Upper lobe of left lung (tissue), 6 donors: Measurements from ENCODE around the gene AKAP3. TPM values are rescaled to one million over a fixed set of nuclear protein-coding genes. Genes with fewer than 3 reads are reported as not detected.

Experiments
- ATAC-seq, 2 donors: fragments of 200-7000 bp; cut with Tn5 transposase; one replicate each; pipeline ENCODE4 v1.9.1; 2022; ENCODE audit warnings: mild to moderate bottlenecking in 2 of 2, moderate library complexity in 2 of 2; ENCODE audit not compliant: low FRiP score in 2 of 2
- DNase-seq, 2 donors: peaks; one replicate each; pipeline ENCODE4 v3.0.0-alpha.2; 2019 to 2020
- H3K27ac ChIP-seq, 4 donors: fragments of 200-600 bp; sonication (generic); one replicate each; pipeline ENCODE4 v1.5.1; 2016 to 2019
- H3K27me3 ChIP-seq, 4 donors: fragments of 200-600 bp; sonication (generic); one replicate each; pipeline ENCODE4 v1.5.1; 2017 to 2019
- H3K36me3 ChIP-seq, 4 donors: fragments of 200-600 bp; sonication (generic); one replicate each; pipeline ENCODE4 v1.5.1; 2016 to 2019
- H3K4me1 ChIP-seq, 4 donors: fragments of 200-600 bp; sonication (generic); one replicate each; pipeline ENCODE4 v1.5.1; 2018 to 2019
- H3K4me3 ChIP-seq, 4 donors: fragments of 200-600 bp; sonication (generic); one replicate each; pipeline ENCODE4 v1.5.1; 2017 to 2019; ENCODE audit warnings: mild to moderate bottlenecking in 2 of 4, moderate library complexity in 1 of 4
- H3K9me3 ChIP-seq, 4 donors: fragments of 200-600 bp; sonication (generic); one replicate each; pipeline ENCODE4 v1.5.1; 2018 to 2019
- CTCF ChIP-seq, 6 experiments: fragments of 450-650 bp in 4 of 6; fragments of 200-600 bp in 2 of 6; sonication (generic) in 2 of 6; IDR thresholded peaks; one replicate each; pipeline ENCODE4 v1.5.1; 2016 to 2019; ENCODE audit warnings: antibody characterized with exemption in 6 of 6
- EP300 ChIP-seq, 4 donors: sonication (generic); formaldehyde crosslinking; IDR thresholded peaks; one replicate each; pipeline ENCODE4 v1.5.1; 2017; ENCODE audit warnings: antibody characterized with exemption in 4 of 4, control low read depth in 2 of 4
- POLR2A ChIP-seq, 4 donors: fragments of 450-650 bp; IDR thresholded peaks; one replicate each; pipeline ENCODE4 v1.5.1; 2016 to 2017; ENCODE audit warnings: antibody characterized with exemption in 4 of 4, mild to moderate bottlenecking in 2 of 4
- POLR2AphosphoS5 ChIP-seq, 2 donors: sonication (generic); formaldehyde crosslinking; IDR thresholded peaks; one replicate each; pipeline ENCODE4 v1.5.1; 2017; ENCODE audit warnings: antibody characterized with exemption in 2 of 2
- WGBS, 2 donors: methylation state at CpG; one replicate each; pipeline ENCODE4 v1.1.5; 2017 to 2018; 5-methylcytosine and 5-hydroxymethylcytosine counted together
- total RNA-seq, 6 donors: library from RNA; depleted of rRNA in 4 of 6; stranded (reverse); fragments of >200 nt in 4 of 6; gene quantifications; one replicate each; pipeline versions ENCODE4 v1.1.0 to v1.2.1, GENCODE V29; 2016 to 2021
- donor health status: DM: no; HTN: no; CAD: no; lungs with moderate emphysema.
- donor health status: DM: no; HTN: yes; CAD: no; lungs with severe emphysema.

Gene AKAP3
- total RNA-seq, 6 donors from 2014 or later = 0.57 to 5.2 (median 1.8) TPM; not detected in 1

- DNase-seq (no peak), ATAC-seq (peak in 1 of 2 donors; percentile 43)
- no peaks in the 10 kb centered on the region for H3K27me3 ChIP-seq
- TF ChIP-seq EP300 (IDR thresholded peaks at IDR 0.05) = no peak
- TF ChIP-seq CTCF (IDR thresholded peaks at IDR 0.05) = no peak
- TF ChIP-seq POLR2AphosphoS5 (IDR thresholded peaks at IDR 0.05) = no peak
- TF ChIP-seq POLR2A (IDR thresholded peaks at IDR 0.05) = no peak
- WGBS, 2 donors = 24 to 33% methylated on average over 4 of the region's 4 CpGs
- H3K4me1 ChIP-seq = peaks cover 15 to 36% (median 23%) of the 10 kb centered on the region in 4 donors
- H3K4me3 ChIP-seq = peak overlapping the region; percentile 50 to 89 (median 62)
- H3K36me3 ChIP-seq = no peaks in the 10 kb centered on the region
- H3K27ac ChIP-seq = peak overlapping the region; percentile 86 to 93 (median 89)
- no peaks in the 10 kb centered on the region for H3K9me3 ChIP-seq
Observed at GRCh38 chr12:4648104-4648500, 749 bp downstream of the AKAP3 start.

GRCh38 chr12:4645023-4645422, 3.8 kb downstream of the AKAP3 start:
- no peak overlapping the region for H3K27ac ChIP-seq
- H3K9me3 ChIP-seq = no peaks in the 10 kb centered on the region
- no peaks in the 10 kb centered on the region for H3K27me3 ChIP-seq
- TF ChIP-seq POLR2A (IDR thresholded peaks at IDR 0.05) (no peak), POLR2AphosphoS5 (IDR thresholded peaks at IDR 0.05) (no peak), CTCF (IDR thresholded peaks at IDR 0.05) (no peak), EP300 (IDR thresholded peaks at IDR 0.05) (no peak)
- WGBS, 2 donors = 80 to 90% methylated on average over 1 of the region's 1 CpG
- no peak overlapping the region for H3K4me3 ChIP-seq
- DNase-seq (no peak), ATAC-seq (no peak)
- no peaks in the 10 kb centered on the region for H3K36me3 ChIP-seq
- peaks cover 10 to 14% (median 13%) of the 10 kb centered on the region in 4 donors for H3K4me1 ChIP-seq

- ATAC-seq = no peak
- TF ChIP-seq POLR2A (IDR thresholded peaks at IDR 0.05) (no peak), EP300 (IDR thresholded peaks at IDR 0.05) (no peak), CTCF (IDR thresholded peaks at IDR 0.05) (no peak), POLR2AphosphoS5 (IDR thresholded peaks at IDR 0.05) (no peak)
Observed at GRCh38 chr12:4643747-4644146, 5.1 kb downstream of the AKAP3 start.

GRCh38 chr12:4630262-4630661, 18.6 kb downstream of the AKAP3 start:
- no peak overlapping the region for H3K4me3 ChIP-seq
- no peaks in the 10 kb centered on the region for H3K27me3 ChIP-seq
- DNase-seq (no peak), ATAC-seq (no peak)
- TF ChIP-seq EP300 (IDR thresholded peaks at IDR 0.05) = no peak
- TF ChIP-seq POLR2A (IDR thresholded peaks at IDR 0.05) = no peak
- TF ChIP-seq CTCF (IDR thresholded peaks at IDR 0.05) = no peak
- TF ChIP-seq POLR2AphosphoS5 (IDR thresholded peaks at IDR 0.05) = no peak
- no peak overlapping the region for H3K27ac ChIP-seq
- H3K4me1 ChIP-seq = no peaks in the 10 kb centered on the region
- H3K36me3 ChIP-seq = no peaks in the 10 kb centered on the region
- no peaks in the 10 kb centered on the region for H3K9me3 ChIP-seq
- 52 to 62% methylated on average over 5 of the region's 5 CpGs for WGBS, 2 donors

More at GRCh38 chr12:4643747-4644146, 5.1 kb downstream of the AKAP3 start:
- H3K27me3 ChIP-seq = no peaks in the 10 kb centered on the region
- no peaks in the 10 kb centered on the region for H3K9me3 ChIP-seq
- H3K27ac ChIP-seq = no peak overlapping the region
- no peaks in the 10 kb centered on the region for H3K36me3 ChIP-seq
- WGBS, 2 donors = 84 to 89% methylated on average over 6 of the region's 6 CpGs
- no peak overlapping the region for H3K4me3 ChIP-seq
- no peak for DNase-seq
- H3K4me1 ChIP-seq = peaks cover 6 to 8% (median 7%) of the 10 kb centered on the region in 4 donors

- WGBS, 2 donors = 96 to 97% methylated on average over 10 of the region's 10 CpGs
- ATAC-seq = no peak
- no peak overlapping the region for H3K27ac ChIP-seq
Observed at GRCh38 chr12:4628406-4628805, 20.4 kb downstream of the AKAP3 start.

More at GRCh38 chr12:4628406-4628805, 20.4 kb downstream of the AKAP3 start:
- no peaks in the 10 kb centered on the region for H3K9me3 ChIP-seq
- DNase-seq = no peak
- no peak overlapping the region for H3K4me3 ChIP-seq
- no peaks in the 10 kb centered on the region for H3K27me3 ChIP-seq
- H3K4me1 ChIP-seq = no peaks in the 10 kb centered on the region
- no peaks in the 10 kb centered on the region for H3K36me3 ChIP-seq
- TF ChIP-seq EP300 (IDR thresholded peaks at IDR 0.05) = no peak
- no peak for TF ChIP-seq POLR2A (IDR thresholded peaks at IDR 0.05)
